Smooth muscle cell (in vitro differentiated cells): ENCODE data around the gene PTDSS2. TPM values are rescaled to one million over a fixed set of nuclear protein-coding genes. Genes with fewer than 3 reads are reported as not detected.

Source experiments
- DNase-seq: peaks from one replicate; lab custom pipeline; 2025; ENCODE audit not compliant: unreplicated experiment; lab: John Stamatoyannopoulos, UW
- H2AFZ ChIP-seq: fragments of 200-600 bp; sonication (generic); 2 replicates; pipeline ENCODE4 v1.6.0; 2016; ENCODE audit warnings: antibody characterized with exemption, low read depth, mild to moderate bottlenecking
- H3F3A ChIP-seq: fragments of 200-600 bp; sonication (generic); 2 replicates; pipeline ENCODE4 v1.6.0; 2017; ENCODE audit warnings: antibody characterized with exemption, low read depth
- H3K27ac ChIP-seq: fragments of 200-600 bp; sonication (generic); 2 replicates; pipeline ENCODE4 v1.5.1; 2016; ENCODE audit warnings: low read depth, mild to moderate bottlenecking
- H3K27me3 ChIP-seq: fragments of 200-600 bp; sonication (generic); 2 replicates; pipeline ENCODE4 v1.6.1; 2016; ENCODE audit warnings: low read depth, mild to moderate bottlenecking
- H3K36me3 ChIP-seq: fragments of 200-600 bp; sonication (generic); 2 replicates; pipeline ENCODE4 v1.5.1; 2016; ENCODE audit warnings: low read depth
- H3K4me1 ChIP-seq: fragments of 200-600 bp; sonication (generic); 2 replicates; pipeline ENCODE4 v1.5.1; 2016; ENCODE audit warnings: low read depth
- H3K4me2 ChIP-seq: fragments of 200-600 bp; sonication (generic); 2 replicates; pipeline ENCODE4 v1.6.0; 2016; ENCODE audit warnings: mild to moderate bottlenecking
- H3K4me3 ChIP-seq: fragments of 200-600 bp; sonication (generic); 2 replicates; pipeline ENCODE4 v1.5.1; 2016; ENCODE audit warnings: mild to moderate bottlenecking
- H3K79me2 ChIP-seq: fragments of 200-600 bp; sonication (generic); 2 replicates; pipeline ENCODE4 v1.6.0; 2016; ENCODE audit warnings: low read depth, mild to moderate bottlenecking
- H3K9ac ChIP-seq: fragments of 200-600 bp; sonication (generic); 2 replicates; pipeline ENCODE4 v1.6.0; 2016; ENCODE audit warnings: low read depth
- H3K9me3 ChIP-seq: fragments of 200-600 bp; sonication (generic); replicated peaks from 2 replicates; pipeline ENCODE4 v1.5.1; 2016; ENCODE audit warnings: low read depth
- H4K20me1 ChIP-seq: fragments of 200-600 bp; sonication (generic); 2 replicates; pipeline ENCODE4 v1.6.0; 2016; ENCODE audit warnings: low read depth
- WGBS: methylation state at CpG from one replicate; pipeline ENCODE4 v1.1.7; 2016; ENCODE audit warnings: low lambda C conversion rate; 5-methylcytosine and 5-hydroxymethylcytosine counted together
- polyA plus RNA-seq: library from polyadenylated mRNA; unstranded; fragments of >200 nt; fragmentation: Nextera tagmentation; extraction: Ambion mirVana; gene quantifications from 2 replicates; pipeline ENCODE4 v1.2.1, GENCODE V29; 2016
- total RNA-seq: library from RNA; depleted of rRNA; stranded (reverse); fragments of >200 nt; gene quantifications from 2 replicates; pipeline ENCODE4 v1.2.3, GENCODE V29; 2014
- TF ChIP-seq, protein P1 (sequence below): fragments of 200-600 bp; sonication (generic); IDR thresholded peaks from 2 replicates; pipeline ENCODE4 v1.5.1; 2017; ENCODE audit warnings: borderline replicate concordance, mild to moderate bottlenecking, antibody characterized with exemption; ENCODE audit not compliant: insufficient read depth, poor library complexity, severe bottlenecking

Gene PTDSS2
- total and polyA plus RNA-seq, 2 experiments from 2014 or later: 15.2 to 25.2 TPM

DNA sequence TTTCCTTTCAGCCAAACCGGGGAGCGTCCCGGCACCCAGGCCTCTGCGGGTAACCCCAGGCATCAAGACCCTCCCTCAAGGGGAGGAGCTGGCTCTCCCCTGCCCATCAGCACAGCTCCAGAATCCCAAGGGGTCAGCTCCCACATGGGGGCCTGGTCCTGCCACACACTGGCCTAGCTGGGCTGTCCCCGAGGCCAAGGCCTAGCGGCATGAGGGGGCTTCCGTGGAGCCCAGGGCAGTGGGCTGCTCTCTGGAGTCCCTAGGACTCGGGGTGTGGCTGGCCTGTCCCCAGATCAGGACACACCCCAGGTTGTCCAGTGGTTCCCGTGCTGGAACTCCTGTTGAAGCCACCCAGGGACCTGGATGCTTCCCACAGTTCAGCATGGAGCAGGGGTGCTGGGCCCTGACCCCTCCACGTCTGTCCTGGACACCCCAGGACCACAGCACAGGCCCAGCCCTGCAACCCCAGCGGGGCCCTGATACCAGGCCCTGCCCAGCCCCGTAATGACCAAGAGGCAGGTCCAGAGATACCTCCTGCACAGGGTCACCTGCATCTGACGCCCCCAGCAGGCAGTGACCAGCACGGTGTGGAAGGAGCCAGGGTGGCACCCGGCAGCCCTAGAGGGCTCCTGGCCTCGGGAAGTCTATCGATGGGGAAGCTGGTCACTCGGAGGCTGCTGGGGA, 79.8 kb downstream of the PTDSS2 start:
- no peak overlapping the region for H2AFZ ChIP-seq

DNA sequence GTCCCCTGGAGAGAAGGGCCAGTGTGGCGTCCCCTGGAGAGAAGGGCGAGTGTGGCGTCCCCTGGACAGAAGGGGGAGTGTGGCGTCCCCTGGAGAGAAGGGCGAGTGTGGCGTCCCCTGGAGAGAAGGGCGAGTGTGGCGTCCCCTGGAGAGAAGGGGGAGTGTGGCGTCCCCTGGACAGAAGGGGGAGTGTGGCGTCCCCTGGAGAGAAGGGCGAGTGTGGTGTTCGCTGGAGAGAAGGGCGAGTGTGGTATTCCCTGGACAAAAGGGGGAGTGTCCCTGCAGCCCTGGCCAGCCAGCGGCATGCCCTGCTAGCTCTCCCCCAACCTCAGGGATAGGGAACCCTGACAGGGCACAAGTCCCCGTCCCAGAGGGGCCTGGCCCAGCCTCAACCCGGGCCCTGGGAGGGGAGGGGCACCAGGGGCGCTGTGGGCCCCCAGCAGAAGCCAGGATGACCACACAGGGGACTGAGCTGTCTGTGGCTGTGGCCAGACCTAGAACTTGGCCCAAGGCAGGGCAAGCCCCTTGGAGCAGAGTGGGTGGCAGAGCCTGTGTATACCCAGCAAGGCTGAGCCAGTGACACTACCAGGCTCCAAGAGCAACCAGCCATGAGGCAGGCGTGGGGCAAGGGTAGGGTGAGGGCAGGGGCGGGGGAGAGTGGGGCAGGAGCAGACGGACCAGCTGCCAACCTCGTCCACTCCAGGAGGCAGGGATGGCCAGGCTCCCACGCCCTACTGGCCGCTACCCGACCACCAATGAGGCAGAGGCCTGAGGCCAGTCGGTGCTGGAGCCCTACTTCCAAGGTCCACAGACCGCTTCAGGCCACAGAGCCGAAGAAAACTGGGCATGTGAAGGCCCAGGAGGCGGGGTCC, 81.1 kb downstream of the PTDSS2 start:
- DNase-seq: no peak
- Histone ChIP-seq H3K4me3 (no peak overlapping the region), H2AFZ (no peak overlapping the region), H3K9ac (no peak overlapping the region), H4K20me1 (peaks cover 35% of the 10 kb centered on the region), H3F3A (no peaks in the 10 kb centered on the region), H3K27me3 (no peaks in the 10 kb centered on the region), H3K9me3 (no peaks in the 10 kb centered on the region), H3K4me2 (no peak overlapping the region), H3K27ac (no peak overlapping the region), H3K4me1 (no peaks in the 10 kb centered on the region), H3K36me3 (no peaks in the 10 kb centered on the region), H3K79me2 (peaks cover 16% of the 10 kb centered on the region)
- WGBS: 96% methylated on average over 20 of the region's 28 CpGs
- TF ChIP-seq, protein P1, sequence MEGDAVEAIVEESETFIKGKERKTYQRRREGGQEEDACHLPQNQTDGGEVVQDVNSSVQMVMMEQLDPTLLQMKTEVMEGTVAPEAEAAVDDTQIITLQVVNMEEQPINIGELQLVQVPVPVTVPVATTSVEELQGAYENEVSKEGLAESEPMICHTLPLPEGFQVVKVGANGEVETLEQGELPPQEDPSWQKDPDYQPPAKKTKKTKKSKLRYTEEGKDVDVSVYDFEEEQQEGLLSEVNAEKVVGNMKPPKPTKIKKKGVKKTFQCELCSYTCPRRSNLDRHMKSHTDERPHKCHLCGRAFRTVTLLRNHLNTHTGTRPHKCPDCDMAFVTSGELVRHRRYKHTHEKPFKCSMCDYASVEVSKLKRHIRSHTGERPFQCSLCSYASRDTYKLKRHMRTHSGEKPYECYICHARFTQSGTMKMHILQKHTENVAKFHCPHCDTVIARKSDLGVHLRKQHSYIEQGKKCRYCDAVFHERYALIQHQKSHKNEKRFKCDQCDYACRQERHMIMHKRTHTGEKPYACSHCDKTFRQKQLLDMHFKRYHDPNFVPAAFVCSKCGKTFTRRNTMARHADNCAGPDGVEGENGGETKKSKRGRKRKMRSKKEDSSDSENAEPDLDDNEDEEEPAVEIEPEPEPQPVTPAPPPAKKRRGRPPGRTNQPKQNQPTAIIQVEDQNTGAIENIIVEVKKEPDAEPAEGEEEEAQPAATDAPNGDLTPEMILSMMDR: no peak

More for the DNA sequence above, 79.8 kb downstream of the PTDSS2 start:
- Histone ChIP-seq H3K4me3 (no peak overlapping the region), H4K20me1 (peaks cover 35% of the 10 kb centered on the region), H3K27me3 (no peaks in the 10 kb centered on the region), H3K9me3 (no peaks in the 10 kb centered on the region), H3K9ac (no peak overlapping the region), H3K4me1 (no peaks in the 10 kb centered on the region), H3K36me3 (no peaks in the 10 kb centered on the region), H3K79me2 (peaks cover 16% of the 10 kb centered on the region), H3F3A (no peaks in the 10 kb centered on the region), H3K27ac (no peak overlapping the region), H3K4me2 (no peak overlapping the region)
- TF ChIP-seq, protein P1: no peak
- DNase-seq: no peak
- WGBS: 93% methylated on average over 18 of the region's 18 CpGs

DNA sequence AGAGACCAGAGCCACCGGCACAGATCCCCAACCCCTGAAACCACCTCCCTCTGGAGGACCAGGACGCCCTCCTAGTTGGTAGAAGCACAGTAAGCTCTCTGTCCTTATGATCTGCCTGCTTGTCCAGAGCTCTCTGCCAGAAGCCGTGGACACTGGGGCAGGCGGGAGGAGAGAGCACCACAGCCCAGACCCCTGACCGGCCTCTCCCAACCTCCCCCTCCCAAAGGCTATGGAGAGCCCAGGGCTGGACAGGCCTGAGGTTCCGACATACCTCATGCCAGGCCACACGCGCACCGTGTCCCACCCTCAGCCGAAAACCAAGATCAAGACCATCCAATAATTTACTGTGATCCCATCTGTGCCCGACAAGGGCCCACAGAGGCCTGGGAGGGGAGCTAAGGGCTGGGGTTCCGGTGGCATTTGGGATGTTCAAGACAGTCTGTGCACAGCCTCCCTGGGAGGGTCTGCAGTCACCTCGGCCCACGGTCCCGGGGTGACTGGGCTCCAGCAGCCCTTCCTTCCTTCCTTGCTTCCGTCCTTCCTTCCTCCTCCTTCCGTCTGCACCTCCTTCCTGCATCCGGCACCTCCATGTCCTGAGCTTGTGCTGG, 81.9 kb downstream of the PTDSS2 start:
- 99% methylated on average over 18 of the region's 18 CpGs for WGBS

More for the DNA sequence above, 81.9 kb downstream of the PTDSS2 start:
- Histone ChIP-seq H3K4me2 (no peak overlapping the region), H2AFZ (no peak overlapping the region), H3K9me3 (no peaks in the 10 kb centered on the region), H3K4me1 (no peaks in the 10 kb centered on the region), H4K20me1 (peaks cover 35% of the 10 kb centered on the region), H3K4me3 (no peak overlapping the region), H3K9ac (no peak overlapping the region), H3K27me3 (no peaks in the 10 kb centered on the region), H3K79me2 (peaks cover 16% of the 10 kb centered on the region), H3F3A (no peaks in the 10 kb centered on the region), H3K27ac (no peak overlapping the region), H3K36me3 (no peaks in the 10 kb centered on the region)
- DNase-seq: no peak
- TF ChIP-seq, protein P1: no peak
